Measurements from ENCODE around the gene STOML1.
A peak's percentile ranks its signal among the peaks of the same experiment; 100 is the strongest.

The STOML1 gene

GRCh38 chr15:73991726-73992593 lies at the start of gene STOML1:
Gene STOML1, minus strand, starts transcription at chr15:73992295. Its CDS starts 72 bp downstream, at chr15:73992223.
- DNase-seq = peak; percentile 90

- no peak for DNase-seq
Measured at GRCh38 chr15:74041311-74041756, 49.2 kb upstream of the STOML1 start.

GRCh38 chr15:74040109-74040850 lies 48.2 kb upstream of the STOML1 start:
- no peak for DNase-seq

GRCh38 chr15:74039656-74040010 lies 47.5 kb upstream of the STOML1 start:
- no peak for DNase-seq

- DNase-seq = no peak
Measured at GRCh38 chr15:74038707-74039655, 46.9 kb upstream of the STOML1 start.

- no peak for DNase-seq
Measured at GRCh38 chr15:74037171-74038117, 45.3 kb upstream of the STOML1 start.

- DNase-seq = no peak
Measured at GRCh38 chr15:74036271-74037170, 44.4 kb upstream of the STOML1 start.

- DNase-seq = no peak
Measured at GRCh38 chr15:74035121-74036017, 43.3 kb upstream of the STOML1 start.

- no peak for DNase-seq
Measured at GRCh38 chr15:74034206-74034755, 42.2 kb upstream of the STOML1 start.

GRCh38 chr15:74032606-74033561 lies 40.8 kb upstream of the STOML1 start:
- DNase-seq = no peak

GRCh38 chr15:74032046-74032445 lies 40.0 kb upstream of the STOML1 start:
- DNase-seq = no peak

- DNase-seq = no peak
Measured at GRCh38 chr15:74028646-74029045, 36.6 kb upstream of the STOML1 start.

GRCh38 chr15:74027688-74028087 lies 35.6 kb upstream of the STOML1 start:
- DNase-seq = no peak

GRCh38 chr15:74025436-74025835 lies 33.3 kb upstream of the STOML1 start:
- no peak for DNase-seq

- no peak for DNase-seq
Measured at GRCh38 chr15:74024687-74025086, 32.6 kb upstream of the STOML1 start.

- no peak for DNase-seq
Measured at GRCh38 chr15:74022706-74023470, 30.8 kb upstream of the STOML1 start.

GRCh38 chr15:74019734-74020133 lies 27.6 kb upstream of the STOML1 start:
- no peak for DNase-seq

Measured in NK-92 treated with Interleukin-12 subunit alpha and Interleukin-12 subunit beta, amount 100 ng/mL, for 24 hours (cell line).